ENCODE results near the gene SH3RF2.

SH3RF2 gene

GRCh38 chr5:145975361-145976066, 39.1 kb downstream of the SH3RF2 start (continued):
- TF ChIP-seq ZNF148 (tag by site-specific recombination; IDR thresholded peaks at IDR 0.05; ENCODE audit: borderline replicate concordance) (no peak), OSR2 (tag by site-specific recombination; IDR thresholded peaks at IDR 0.05) (peak; percentile 74; the same call in 1 of the 2 replicates), ZXDB (tag by site-specific recombination; IDR thresholded peaks at IDR 0.05) (peak; percentile 70), ZNF2 (tag by site-specific recombination; IDR thresholded peaks at IDR 0.05) (0 out of 2 replicates have a peak, but pooled peaks have one; percentile 65), ZNF658 (tag by site-specific recombination; IDR thresholded peaks at IDR 0.05) (no peak), ZNF280D (tag by site-specific recombination; IDR thresholded peaks at IDR 0.05) (no peak), ZNF184 (tag by site-specific recombination; IDR thresholded peaks at IDR 0.05) (peak; percentile 94), ZNF677 (tag by site-specific recombination; IDR thresholded peaks at IDR 0.05) (no peak), ZNF398 (tag by site-specific recombination; IDR thresholded peaks at IDR 0.05) (peak; percentile 91), ZNF416 (tag by site-specific recombination; IDR thresholded peaks at IDR 0.05) (no peak), KLF10 (tag by site-specific recombination; IDR thresholded peaks at IDR 0.05) (peak; percentile 66), ZNF324 (tag by site-specific recombination; IDR thresholded peaks at IDR 0.05) (no peak), ZNF660 (tag by site-specific recombination; IDR thresholded peaks at IDR 0.05) (peak; percentile 98), ZBTB8A (tag by site-specific recombination; IDR thresholded peaks at IDR 0.05) (peak; percentile 51; the same call in 1 of the 2 replicates), ZSCAN4 (tag by site-specific recombination; IDR thresholded peaks at IDR 0.05) (no peak), MEIS1 (CRISPR knock-in tag; IDR thresholded peaks at IDR 0.05; ENCODE audit: borderline replicate concordance) (no peak), ZFP41 (tag by site-specific recombination; IDR thresholded peaks at IDR 0.05; ENCODE audit: borderline replicate concordance) (no peak), ZNF138 (tag by site-specific recombination; IDR thresholded peaks at IDR 0.05; ENCODE audit: borderline replicate concordance) (no peak), ZBTB21 (tag by site-specific recombination; IDR thresholded peaks at IDR 0.05) (no peak), ZNF292 (tag by site-specific recombination; IDR thresholded peaks at IDR 0.05; ENCODE audit: borderline replicate concordance, low read depth) (no peak), ZNF626 (tag by site-specific recombination; IDR thresholded peaks at IDR 0.05) (no peak), ZEB2 (tag by site-specific recombination; IDR thresholded peaks at IDR 0.05) (peak; percentile 91), ZBTB20 (tag by site-specific recombination; IDR thresholded peaks at IDR 0.05) (0 out of 2 replicates have a peak, but pooled peaks have one; percentile 56), SETDB1 (IDR thresholded peaks at IDR 0.05; ENCODE audit: insufficient read length, low read length) (no peak), ZNF777 (tag by site-specific recombination; IDR thresholded peaks at IDR 0.05; ENCODE audit: borderline replicate concordance) (no peak), ZNF529 (tag by site-specific recombination; IDR thresholded peaks at IDR 0.05; ENCODE audit: insufficient replicate concordance) (no peak), ZSCAN5A (tag by site-specific recombination; IDR thresholded peaks at IDR 0.05) (no peak), ZNF140 (tag by site-specific recombination; IDR thresholded peaks at IDR 0.05) (no peak), ZNF311 (tag by site-specific recombination; IDR thresholded peaks at IDR 0.05; ENCODE audit: borderline replicate concordance) (no peak)

All from HEK293 (cell line).